Inflammatory macrophage (primary cell): ENCODE data around the gene INO80.

Experiments used
- DNase-seq, 2 donors: peaks; one replicate each; pipeline ENCODE4 v3.0.0-alpha.2; 2020 to 2022

The INO80 gene

GRCh38 chr15:40929660-40930429, 186.2 kb downstream of the INO80 start:
- peak; percentile 47 to 68 for DNase-seq
